IMR-90 (cell line): ENCODE data around the gene LCA5. TPM values are rescaled to one million over a fixed set of nuclear protein-coding genes. Genes with fewer than 3 reads are reported as not detected.

Source experiments
- ATAC-seq: fragments of 200-7000 bp; cut with Tn5 transposase; 2 replicates; pipeline ENCODE4 v1.9.1; 2020; ENCODE audit warnings: low read depth, mild to moderate bottlenecking, moderate library complexity
- BruUV-seq: library from RNA; stranded (reverse); fragments of 400-500 nt; replicated peaks from 2 replicates; lab custom pipeline; 2021; lab: Mats Ljungman, UMichigan
- CTCF ChIA-PET: fragments of 300-600 bp; formaldehyde crosslinking; extraction: SDS; loops from one replicate; lab custom pipeline; 2021; ENCODE audit warnings: antibody characterized with exemption; lab: Yijun Ruan, JAX
- POLR2A ChIA-PET: fragments of 300-600 bp; sonication (Branson Sonifier 250); formaldehyde crosslinking; loops from one replicate; lab custom pipeline; 2022; ENCODE audit warnings: antibody characterized with exemption; ENCODE audit not compliant: unreplicated experiment; lab: Charles Lee
- DNase-seq: peaks from one replicate; pipeline ENCODE4 v3.0.0; 2013
- H2AFZ ChIP-seq: replicated peaks from 2 replicates; pipeline ENCODE3; 2013; ENCODE audit warnings: low read length, mild to moderate bottlenecking; ENCODE audit not compliant: poor library complexity
- H2AK5ac ChIP-seq: 2 replicates; pipeline ENCODE4 v1.6.1; 2013; ENCODE audit warnings: low read depth, low read length, inconsistent platforms
- H2AK9ac ChIP-seq: replicated peaks from 2 replicates; pipeline ENCODE3; 2013; ENCODE audit warnings: mild to moderate bottlenecking, low read depth, low read length, moderate library complexity; ENCODE audit not compliant: poor library complexity
- H2BK120ac ChIP-seq: 2 replicates; pipeline ENCODE4 v1.6.1; 2013; ENCODE audit warnings: low read depth, low read length, inconsistent platforms
- H2BK15ac ChIP-seq: 3 replicates; pipeline ENCODE4 v1.6.1; 2013; ENCODE audit warnings: low read depth, low read length, inconsistent platforms
- H2BK20ac ChIP-seq: 2 replicates; pipeline ENCODE4 v1.6.1; 2013; ENCODE audit warnings: low read depth, mild to moderate bottlenecking, inconsistent platforms, low read length, moderate library complexity
- H2BK5ac ChIP-seq: 2 replicates; pipeline ENCODE4 v1.6.1; 2013; ENCODE audit warnings: mild to moderate bottlenecking, low read depth, low read length, inconsistent platforms; ENCODE audit not compliant: poor library complexity, severe bottlenecking
- H3K14ac ChIP-seq: replicated peaks from 2 replicates; pipeline ENCODE4 v1.6.1; 2013; ENCODE audit warnings: low read depth, low read length, inconsistent platforms
- H3K18ac ChIP-seq: 2 replicates; pipeline ENCODE4 v1.6.1; 2013; ENCODE audit warnings: low read depth, low read length, control low read depth
- H3K23ac ChIP-seq: 2 replicates; pipeline ENCODE4 v1.6.1; 2013; ENCODE audit warnings: low read depth, low read length, inconsistent platforms
- H3K27ac ChIP-seq: 2 replicates; pipeline ENCODE4 v1.5.1; 2013; ENCODE audit warnings: mild to moderate bottlenecking, control low read depth, low read length; ENCODE audit not compliant: insufficient read depth
- H3K27me3 ChIP-seq: 2 replicates; pipeline ENCODE4 v1.6.1; 2013; ENCODE audit warnings: low read length; ENCODE audit not compliant: control insufficient read depth, insufficient read depth
- H3K36me3 ChIP-seq: 2 replicates; pipeline ENCODE4 v1.6.1; 2013; ENCODE audit warnings: low read length, mixed read lengths; ENCODE audit not compliant: control insufficient read depth, insufficient read depth
- H3K4ac ChIP-seq: 2 replicates; pipeline ENCODE4 v1.6.1; 2013; ENCODE audit warnings: low read depth, low read length, inconsistent platforms
- H3K4me1 ChIP-seq: 2 replicates; pipeline ENCODE4 v1.6.1; 2013; ENCODE audit warnings: low read length, mixed read lengths; ENCODE audit not compliant: control insufficient read depth, insufficient read depth
- H3K4me2 ChIP-seq: 2 replicates; pipeline ENCODE4 v1.6.1; 2013; ENCODE audit warnings: low read depth, mild to moderate bottlenecking, control low read depth, low read length, moderate library complexity
- H3K4me3 ChIP-seq: 2 replicates; pipeline ENCODE4 v1.5.1; 2013; ENCODE audit warnings: low read depth, mild to moderate bottlenecking, control low read depth, low read length, moderate library complexity; ENCODE audit not compliant: insufficient read depth
- H3K56ac ChIP-seq: 2 replicates; pipeline ENCODE4 v1.6.1; 2013; ENCODE audit warnings: low read length, inconsistent platforms; ENCODE audit not compliant: insufficient read depth; ENCODE audit errors: extremely low read depth
- H3K79me1 ChIP-seq, 2 experiments: 2 replicates each; pipeline ENCODE4 v1.6.1; 2013; ENCODE audit warnings: low read length in 2 of 2, inconsistent platforms in 1 of 2, low read depth in 1 of 2
- H3K9ac ChIP-seq: 2 replicates; pipeline ENCODE4 v1.6.1; 2013; ENCODE audit warnings: low read depth, low read length, control low read depth
- H3K9me1 ChIP-seq: 2 replicates; pipeline ENCODE4 v1.6.1; 2013; ENCODE audit warnings: low read length, inconsistent platforms; ENCODE audit not compliant: insufficient read depth
- H3K9me3 ChIP-seq: 2 replicates; pipeline ENCODE4 v1.6.1; 2013; ENCODE audit warnings: low read length; ENCODE audit not compliant: control insufficient read depth, insufficient read depth
- H4K20me1 ChIP-seq: 2 replicates; pipeline ENCODE4 v1.6.1; 2013; ENCODE audit warnings: low read length, inconsistent platforms; ENCODE audit not compliant: insufficient read depth
- H4K5ac ChIP-seq: 2 replicates; pipeline ENCODE4 v1.6.1; 2013; ENCODE audit warnings: mild to moderate bottlenecking, low read depth, low read length, control low read depth
- H4K8ac ChIP-seq, 2 experiments: 2 replicates each; pipeline ENCODE4 v1.6.1; 2013; ENCODE audit warnings: low read depth in 2 of 2, low read length in 2 of 2, control low read depth in 1 of 2, inconsistent platforms in 1 of 2
- H4K91ac ChIP-seq: 2 replicates; pipeline ENCODE4 v1.6.1; 2013; ENCODE audit warnings: low read depth, low read length, inconsistent platforms; ENCODE audit not compliant: insufficient read depth
- CTCF ChIP-seq: conservative IDR thresholded peaks from 2 replicates; pipeline ENCODE4 v1.5.1; 2012; ENCODE audit warnings: mild to moderate bottlenecking, low read depth, low read length, improper control_type of control experiment
- WGBS, 2 experiments: methylation state at CpG; one replicate each; pipeline versions ENCODE4 v1.1.5 to v1.1.7; 2013; ENCODE audit warnings: missing lambda C conversion rate in 2 of 2; ENCODE audit not compliant: insufficient read length in 1 of 2; ENCODE audit errors: extremely low coverage in 2 of 2; 5-methylcytosine and 5-hydroxymethylcytosine counted together
- dilution Hi-C: fragments of 300-500 bp; cut with HindIII; formaldehyde crosslinking; loops from one replicate; pipeline ENCODE4 v1.14.3; 2018; ENCODE audit warnings: low sequenced_read_pairs; ENCODE audit not compliant: unreplicated experiment
- in situ Hi-C: fragments of 300-500 bp; cut with MboI; formaldehyde crosslinking; loops from 3 replicates; pipeline ENCODE4 v1.14.3; 2019; ENCODE audit warnings: low sequenced_read_pairs, inconsistent platforms, mixed read lengths
- intact Hi-C: fragments of 100-400 bp; cut with micrococcal nuclease; formaldehyde crosslinking; loops from 2 replicates; pipeline ENCODE4 v1.10.0; 2022
- polyA plus RNA-seq, 3 experiments: library from polyadenylated mRNA; depleted of rRNA; stranded (reverse); fragments of >200 nt; gene quantifications; 2 replicates each; pipeline ENCODE4 v1.2.3, GENCODE V29; 2012; ENCODE audit warnings: low replicate concordance in 1 of 3
- total RNA-seq: library from RNA; depleted of rRNA; stranded (reverse); fragments of >200 nt; gene quantifications from 2 replicates; pipeline ENCODE4 v1.2.3, GENCODE V29; 2012

The LCA5 gene
- total and polyA plus RNA-seq, 2 of the 4 experiments (the other 2 are of a cell fraction): 1.2 to 2.0 TPM

- BruUV-seq: no TSS peak
- H3K36me3 ChIP-seq: no peaks in the 10 kb centered on the region
- H4K20me1 ChIP-seq: no peaks in the 10 kb centered on the region
- no peak overlapping the region for H2AK5ac ChIP-seq
- H2BK15ac ChIP-seq: no peak overlapping the region
- H3K4me3 ChIP-seq: no peak overlapping the region
- no peak overlapping the region for H4K8ac ChIP-seq
- H2AFZ ChIP-seq: no peak overlapping the region
- TF ChIP-seq CTCF: no peak
- no CpG with 5 or more reads among the region's 1 CpG for WGBS, 2 experiments
- H3K4me2 ChIP-seq: no peak overlapping the region
- no peaks in the 10 kb centered on the region for H3K9me1 ChIP-seq
- H3K79me1 ChIP-seq: no peaks in the 10 kb centered on the region
- no peak overlapping the region for H3K27ac ChIP-seq
- DNase-seq (no peak), ATAC-seq (no peak)
- H3K18ac ChIP-seq: no peak overlapping the region
- no peak overlapping the region for H4K5ac ChIP-seq
- ChIA-PET POLR2A (no interaction called here), CTCF (no interaction called here)
- H2AK9ac ChIP-seq: no peak overlapping the region
- H3K23ac ChIP-seq: no peak overlapping the region
- H3K14ac ChIP-seq: no peak overlapping the region
- H2BK20ac ChIP-seq: no peak overlapping the region
- dilution Hi-C loops: no loop called here
- in situ Hi-C loops: no loop called here
- no peak overlapping the region for H3K4ac ChIP-seq
- no peaks in the 10 kb centered on the region for H3K4me1 ChIP-seq
- H3K9me3 ChIP-seq: no peaks in the 10 kb centered on the region
- no peak overlapping the region for H3K56ac ChIP-seq
- H3K9ac ChIP-seq: no peak overlapping the region
- no peaks in the 10 kb centered on the region for H3K27me3 ChIP-seq
- intact Hi-C loops: no loop called here
- H2BK5ac ChIP-seq: no peak overlapping the region
- H2BK120ac ChIP-seq: no peak overlapping the region
- H4K91ac ChIP-seq: no peak overlapping the region
Observed at GRCh38 chr6:79440598-79440997, 96.6 kb downstream of the LCA5 start.
